Kidney glomerular epithelial cell (primary cell): ENCODE measurements around the gene SENP3.

ENCODE experiments used
- DNase-seq: peaks from one replicate; lab custom pipeline; 2025; lab: John Stamatoyannopoulos, UW

The SENP3 gene

DNA sequence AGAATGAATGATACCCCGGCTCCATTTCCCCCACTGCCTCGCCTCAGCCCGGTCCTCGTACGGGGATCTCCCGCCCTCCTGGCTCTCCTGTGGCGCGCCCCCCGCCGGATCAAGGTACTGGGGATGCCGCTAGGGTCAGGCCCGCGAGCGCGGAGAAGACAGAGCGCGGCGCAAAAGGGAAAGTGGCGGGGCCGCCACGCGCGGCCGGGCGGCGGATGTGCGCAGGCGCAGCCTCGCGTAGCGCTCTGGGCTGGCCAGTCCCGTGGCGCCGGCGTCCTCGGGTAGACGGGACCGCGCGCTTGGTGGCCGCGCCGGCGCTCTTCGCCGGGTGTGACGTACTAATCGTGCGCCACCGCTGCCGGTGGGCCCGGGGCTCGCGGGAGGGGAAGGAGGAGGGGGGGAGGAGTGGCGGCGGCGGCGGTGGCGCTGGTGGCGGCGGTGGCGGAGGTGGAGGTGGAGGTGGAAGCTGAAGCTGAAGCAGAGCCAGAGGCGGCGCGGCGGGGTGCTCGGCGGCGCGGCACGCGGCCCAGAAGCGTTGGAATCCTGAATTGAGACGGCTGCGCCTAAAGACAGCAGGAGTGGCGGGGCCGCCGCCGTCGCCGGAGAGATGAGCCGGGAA, at the start of gene SENP3:
SENP3 (plus strand) TSS at position 331 of the 619 bp plus-strand sequence. CDS start 1,158 bp downstream, outside the sequence.
- peak; percentile 46 for DNase-seq

DNA sequence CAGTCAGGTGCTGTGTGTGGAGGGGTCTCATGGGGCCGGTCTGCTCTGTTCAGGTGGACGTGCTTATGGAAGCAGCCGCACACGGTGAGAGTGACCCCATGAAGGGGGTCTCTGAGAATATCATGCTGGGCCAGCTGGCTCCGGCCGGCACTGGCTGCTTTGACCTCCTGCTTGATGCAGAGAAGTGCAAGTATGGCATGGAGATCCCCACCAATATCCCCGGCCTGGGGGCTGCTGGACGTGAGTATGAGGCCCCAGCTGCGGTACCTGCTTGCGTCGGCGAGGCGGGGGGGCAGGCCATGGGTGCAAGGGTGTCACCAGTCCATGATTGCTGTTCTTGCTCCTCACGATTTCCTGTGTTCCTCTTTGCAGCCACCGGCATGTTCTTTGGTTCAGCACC, 49.6 kb upstream of the SENP3 start:
- DNase-seq: no peak

- DNase-seq: no peak
These were observed 48.7 kb upstream of the SENP3 start for GRCh38 chr17:7512824-7513540.

DNA sequence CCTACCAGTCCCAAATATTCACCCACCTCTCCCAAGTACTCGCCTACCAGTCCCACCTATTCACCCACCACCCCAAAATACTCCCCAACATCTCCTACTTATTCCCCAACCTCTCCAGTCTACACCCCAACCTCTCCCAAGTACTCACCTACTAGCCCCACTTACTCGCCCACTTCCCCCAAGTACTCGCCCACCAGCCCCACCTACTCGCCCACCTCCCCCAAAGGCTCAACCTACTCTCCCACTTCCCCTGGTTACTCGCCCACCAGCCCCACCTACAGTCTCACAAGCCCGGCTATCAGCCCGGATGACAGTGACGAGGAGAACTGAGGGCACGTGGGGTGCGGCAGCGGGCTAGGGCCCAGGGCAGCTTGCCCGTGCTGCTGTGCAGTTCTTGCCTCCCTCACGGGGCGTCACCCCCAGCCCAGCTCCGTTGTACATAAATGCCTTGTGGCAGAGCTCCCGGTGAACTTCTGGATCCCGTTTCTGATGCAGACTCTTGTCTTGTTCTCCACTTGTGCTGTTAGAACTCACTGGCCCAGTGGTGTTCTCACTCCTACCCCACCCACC, 47.8 kb upstream of the SENP3 start:
- DNase-seq: no peak

GRCh38 chr17:7515911-7516610, 45.7 kb upstream of the SENP3 start:
- peak; percentile 44 for DNase-seq

GRCh38 chr17:7523033-7523432, 38.7 kb upstream of the SENP3 start:
- DNase-seq: no peak

DNA sequence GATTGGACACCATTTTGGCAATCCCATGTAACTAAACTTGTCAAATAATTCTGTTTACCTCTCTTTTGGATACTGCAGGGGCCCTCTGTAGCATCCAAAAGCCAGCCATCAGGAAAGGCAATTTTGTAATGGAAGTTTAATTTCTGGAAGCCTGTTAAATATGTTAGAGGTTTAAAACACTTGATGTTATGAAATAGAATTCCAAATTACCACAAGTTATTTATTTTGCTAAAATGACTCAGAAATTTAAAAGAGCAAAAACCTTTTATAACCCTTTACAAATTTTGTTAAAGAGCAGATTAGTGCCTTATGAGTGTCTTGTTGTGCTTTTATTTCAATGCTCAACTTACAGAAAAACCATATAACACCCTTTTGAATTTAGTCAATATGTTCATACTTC, 32.9 kb upstream of the SENP3 start:
- no peak for DNase-seq

DNA sequence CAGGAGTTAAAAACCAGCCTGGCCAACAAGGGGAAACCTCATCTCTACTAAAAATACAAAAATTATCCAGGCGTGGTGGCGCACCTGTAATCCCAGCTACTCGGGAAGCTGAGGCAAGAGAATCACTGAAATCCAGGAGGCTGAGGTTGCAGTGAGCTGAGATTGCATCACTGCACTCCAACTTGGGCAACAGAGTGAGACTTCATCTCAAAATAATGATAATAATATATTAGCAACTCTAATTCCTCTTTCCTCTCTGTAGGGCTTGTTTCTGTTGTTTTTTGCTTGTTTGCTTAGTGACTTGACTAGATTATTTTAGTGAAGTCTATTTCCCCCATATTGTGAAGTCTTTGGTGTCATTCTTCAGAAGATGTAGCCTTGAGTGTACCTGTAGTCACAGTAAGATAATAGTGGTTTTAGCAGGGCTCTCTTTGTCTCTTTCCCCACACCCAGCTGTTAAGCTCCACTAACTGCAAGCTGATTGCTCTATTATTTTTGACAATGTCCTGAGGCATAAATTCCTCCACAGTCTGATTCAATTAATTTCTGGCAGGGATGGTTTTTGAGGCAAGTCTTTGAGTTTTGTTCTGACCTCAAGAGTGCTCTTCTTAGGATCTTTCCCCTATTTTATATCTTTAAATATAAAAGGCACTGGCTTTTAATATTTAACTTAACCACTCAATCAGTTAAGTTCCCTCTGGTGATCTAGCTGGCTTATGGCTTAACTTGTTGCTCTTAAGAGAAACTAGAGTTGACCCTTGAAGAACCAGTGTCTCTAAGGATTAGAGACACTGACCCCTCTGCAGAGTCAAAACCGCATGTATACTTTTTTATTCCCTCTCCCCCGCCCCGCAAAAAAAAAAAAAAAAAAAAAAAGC, 31.5 kb upstream of the SENP3 start:
- DNase-seq: no peak

GRCh38 chr17:7538050-7538449, 23.7 kb upstream of the SENP3 start:
- no peak for DNase-seq

DNA sequence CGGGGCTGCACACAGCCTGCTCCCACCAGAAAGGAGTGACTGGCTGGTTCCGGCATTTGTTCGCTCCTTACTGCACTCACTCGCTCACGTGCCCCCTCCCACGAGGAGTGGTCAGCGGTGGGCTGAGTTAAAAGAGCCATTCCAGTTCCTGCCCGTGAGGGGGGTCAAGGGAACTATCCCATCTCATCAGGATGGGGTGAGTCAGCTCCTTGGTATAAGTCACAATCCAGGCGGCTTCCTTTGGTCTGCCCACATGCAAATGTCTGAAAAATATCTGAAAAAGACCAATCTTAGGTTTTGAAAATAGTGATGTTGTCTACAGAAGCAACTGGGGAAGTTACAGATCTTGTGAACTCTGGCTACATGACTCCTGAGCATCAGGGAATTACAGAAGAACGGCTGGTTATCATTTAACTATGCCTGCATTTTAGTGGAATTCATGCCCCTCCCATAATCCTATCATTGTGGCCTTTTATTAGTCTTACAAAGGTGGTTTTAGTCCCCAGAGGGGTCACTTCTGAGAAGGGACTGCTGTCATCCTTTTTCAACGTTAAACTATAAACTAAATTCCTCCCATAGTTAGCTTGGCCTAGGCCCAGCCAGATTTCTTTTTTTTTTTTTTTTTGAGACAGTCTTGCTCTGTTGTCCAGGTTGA, 22.7 kb upstream of the SENP3 start:
- no peak for DNase-seq

GRCh38 chr17:7541074-7541621, 20.6 kb upstream of the SENP3 start:
- no peak for DNase-seq

GRCh38 chr17:7544911-7545310, 16.8 kb upstream of the SENP3 start:
- no peak for DNase-seq

- DNase-seq: no peak
These were observed 12.9 kb upstream of the SENP3 start, which contains the start of gene TNFSF12 for GRCh38 chr17:7548585-7549400. TSS of gene TNFSF12 (plus strand) at chr17:7549058. CDS start at chr17:7549154, 96 bp downstream.

DNA sequence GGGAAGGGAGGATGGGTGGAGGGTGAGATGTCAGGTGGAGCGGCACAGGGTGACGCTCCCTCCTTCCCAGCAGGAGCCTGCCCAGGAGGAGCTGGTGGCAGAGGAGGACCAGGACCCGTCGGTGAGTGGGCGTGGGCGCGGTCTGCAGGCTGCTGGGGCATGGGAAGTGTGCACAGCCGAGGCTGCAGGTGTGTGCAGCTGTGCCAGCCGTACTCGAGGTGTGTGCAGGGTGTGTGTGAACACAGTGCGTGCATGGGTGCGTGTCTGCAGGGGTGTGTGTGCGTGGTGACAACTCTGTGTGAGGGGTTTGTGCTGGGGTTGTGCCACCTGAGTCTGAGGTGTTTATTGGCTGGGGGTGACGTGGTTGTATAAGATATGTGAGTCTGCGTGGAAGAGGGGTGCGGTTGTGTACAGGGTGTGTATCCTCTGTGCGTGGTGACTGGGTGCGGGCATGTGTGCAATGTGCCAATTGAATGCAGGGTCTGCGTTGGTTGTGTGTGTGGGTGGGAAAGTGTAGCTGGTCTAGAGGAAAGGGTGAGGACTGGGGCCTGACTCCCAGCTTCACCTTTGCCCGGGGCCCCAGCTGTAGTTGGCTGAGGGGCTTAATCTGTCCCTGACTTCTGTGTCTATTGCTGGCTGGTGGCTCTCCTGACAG, 12.2 kb upstream of the SENP3 start:
- DNase-seq: no peak

- no peak for DNase-seq
These were observed 11.4 kb upstream of the SENP3 start for GRCh38 chr17:7550344-7550743.

DNA sequence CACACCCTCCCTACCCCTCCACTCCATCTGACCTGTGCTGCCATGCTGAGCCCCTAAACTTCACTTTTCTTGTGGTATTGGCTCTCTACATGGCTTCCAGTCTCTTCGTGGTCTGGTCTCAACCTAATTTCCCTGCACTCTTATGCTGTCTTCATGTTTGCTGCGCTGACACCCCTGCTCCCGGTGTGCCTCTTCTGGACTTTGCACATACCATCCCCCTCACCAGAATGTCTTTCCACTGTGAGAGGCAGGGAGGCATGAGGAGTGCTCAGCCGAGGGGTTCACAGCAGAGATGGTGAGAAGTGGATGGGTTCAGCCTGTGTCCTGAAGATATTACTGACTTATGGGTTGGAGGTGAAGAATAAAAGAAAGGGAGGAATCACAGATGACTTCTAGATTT, 10.3 kb upstream of the SENP3 start:
- DNase-seq: no peak

DNA sequence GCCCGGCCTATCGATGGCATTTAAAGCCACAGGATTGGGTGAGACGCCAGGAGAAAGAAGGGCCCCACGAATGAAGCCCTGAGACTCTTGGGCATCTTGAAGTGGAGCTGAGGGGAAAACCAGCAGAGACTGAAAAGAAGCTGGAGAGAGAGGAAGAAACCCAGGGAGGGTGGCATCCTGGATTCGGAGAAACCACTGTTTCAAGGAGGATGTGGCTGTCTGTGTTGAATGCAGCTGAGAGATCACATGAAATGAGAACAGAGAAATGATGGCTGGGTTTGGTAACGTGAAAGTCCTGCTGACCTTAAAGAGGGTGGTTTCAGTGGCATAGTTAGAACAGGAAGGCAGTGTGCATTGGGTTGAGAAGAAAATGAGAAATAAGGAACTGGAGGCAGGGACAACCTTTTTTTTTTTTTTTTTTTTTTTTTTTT, 9.1 kb upstream of the SENP3 start:
- no peak for DNase-seq

- DNase-seq: no peak
These were observed 8.4 kb upstream of the SENP3 start for GRCh38 chr17:7553356-7553755.

DNA sequence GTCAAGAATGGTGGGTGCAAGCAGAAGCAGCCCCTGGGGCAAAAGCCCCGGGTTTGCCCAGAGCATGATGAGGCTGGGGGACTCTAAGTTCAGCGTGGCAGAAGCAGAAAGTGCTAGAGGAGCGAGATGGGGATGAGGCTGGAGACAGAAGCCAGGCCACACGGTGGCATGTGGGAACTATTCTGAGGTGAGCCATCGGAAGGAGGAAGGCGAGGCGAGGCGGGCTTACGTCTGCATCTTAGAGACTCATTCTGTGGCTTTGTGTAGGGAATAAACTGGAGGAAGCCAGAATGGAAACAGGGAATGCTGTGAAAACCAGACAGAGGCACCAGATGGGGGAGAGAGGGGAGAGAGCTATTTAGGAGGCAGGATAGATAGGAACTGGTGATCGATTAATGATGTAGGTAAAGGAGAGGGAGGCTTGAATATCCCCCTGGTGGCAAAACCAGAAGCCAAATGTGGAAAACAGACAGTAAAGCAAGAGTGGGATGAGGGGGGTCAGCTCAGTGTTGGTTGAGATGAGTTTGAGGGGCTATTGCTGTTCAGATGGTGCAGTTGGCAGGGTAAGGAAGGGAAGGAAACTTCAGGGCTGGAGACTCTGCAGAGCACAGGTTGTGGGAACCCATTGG, 6.3 kb upstream of the SENP3 start:
- DNase-seq: no peak
